ENCODE measurements around the gene GADD45A. TPM values are rescaled to one million over a fixed set of nuclear protein-coding genes. Genes with fewer than 3 reads are reported as not detected.

GADD45A gene
- total and polyA plus RNA-seq, 9 of the 15 experiments (the other 6 are each of a cell fraction or from before 2014, with no cell fraction given): 21.3 to 156 (median 62.1) TPM

GRCh38 chr1:67688526-67689219 lies 3.7 kb downstream of the GADD45A start (continued):
- TF ChIP-seq, protein P1, sequence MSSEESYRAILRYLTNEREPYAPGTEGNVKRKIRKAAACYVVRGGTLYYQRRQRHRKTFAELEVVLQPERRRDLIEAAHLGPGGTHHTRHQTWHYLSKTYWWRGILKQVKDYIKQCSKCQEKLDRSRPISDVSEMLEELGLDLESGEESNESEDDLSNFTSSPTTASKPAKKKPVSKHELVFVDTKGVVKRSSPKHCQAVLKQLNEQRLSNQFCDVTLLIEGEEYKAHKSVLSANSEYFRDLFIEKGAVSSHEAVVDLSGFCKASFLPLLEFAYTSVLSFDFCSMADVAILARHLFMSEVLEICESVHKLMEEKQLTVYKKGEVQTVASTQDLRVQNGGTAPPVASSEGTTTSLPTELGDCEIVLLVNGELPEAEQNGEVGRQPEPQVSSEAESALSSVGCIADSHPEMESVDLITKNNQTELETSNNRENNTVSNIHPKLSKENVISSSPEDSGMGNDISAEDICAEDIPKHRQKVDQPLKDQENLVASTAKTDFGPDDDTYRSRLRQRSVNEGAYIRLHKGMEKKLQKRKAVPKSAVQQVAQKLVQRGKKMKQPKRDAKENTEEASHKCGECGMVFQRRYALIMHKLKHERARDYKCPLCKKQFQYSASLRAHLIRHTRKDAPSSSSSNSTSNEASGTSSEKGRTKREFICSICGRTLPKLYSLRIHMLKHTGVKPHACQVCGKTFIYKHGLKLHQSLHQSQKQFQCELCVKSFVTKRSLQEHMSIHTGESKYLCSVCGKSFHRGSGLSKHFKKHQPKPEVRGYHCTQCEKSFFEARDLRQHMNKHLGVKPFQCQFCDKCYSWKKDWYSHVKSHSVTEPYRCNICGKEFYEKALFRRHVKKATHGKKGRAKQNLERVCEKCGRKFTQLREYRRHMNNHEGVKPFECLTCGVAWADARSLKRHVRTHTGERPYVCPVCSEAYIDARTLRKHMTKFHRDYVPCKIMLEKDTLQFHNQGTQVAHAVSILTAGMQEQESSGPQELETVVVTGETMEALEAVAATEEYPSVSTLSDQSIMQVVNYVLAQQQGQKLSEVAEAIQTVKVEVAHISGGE (CRISPR knock-in tag; IDR thresholded peaks at IDR 0.05): peak in 1 of 3 experiments; percentile 65; a peak in 1 of 6 replicates
- 0 out of 2 replicates have a peak, but pooled peaks have one; percentile 9 for TF ChIP-seq TSHZ1 (CRISPR knock-in tag; IDR thresholded peaks at IDR 0.05)
- no peak for TF ChIP-seq TSC22D4 (tag; IDR thresholded peaks at IDR 0.05)
- TF ChIP-seq REST (IDR thresholded peaks at IDR 0.05; ENCODE audit: borderline replicate concordance): peak; percentile 24; the same call in 1 of the 2 replicates
- peak; percentile 46; the same call in 1 of the 2 replicates for TF ChIP-seq REST (CRISPR knock-in tag; IDR thresholded peaks at IDR 0.05; ENCODE audit: low read depth)
- TF ChIP-seq GABPA (tag; conservative IDR thresholded peaks at IDR 0.05; ENCODE audit: low read depth): 0 out of 2 replicates have a peak, but pooled peaks have one; percentile 30
